ENCODE measurements around the gene C20orf173.

Gene C20orf173

DNA sequence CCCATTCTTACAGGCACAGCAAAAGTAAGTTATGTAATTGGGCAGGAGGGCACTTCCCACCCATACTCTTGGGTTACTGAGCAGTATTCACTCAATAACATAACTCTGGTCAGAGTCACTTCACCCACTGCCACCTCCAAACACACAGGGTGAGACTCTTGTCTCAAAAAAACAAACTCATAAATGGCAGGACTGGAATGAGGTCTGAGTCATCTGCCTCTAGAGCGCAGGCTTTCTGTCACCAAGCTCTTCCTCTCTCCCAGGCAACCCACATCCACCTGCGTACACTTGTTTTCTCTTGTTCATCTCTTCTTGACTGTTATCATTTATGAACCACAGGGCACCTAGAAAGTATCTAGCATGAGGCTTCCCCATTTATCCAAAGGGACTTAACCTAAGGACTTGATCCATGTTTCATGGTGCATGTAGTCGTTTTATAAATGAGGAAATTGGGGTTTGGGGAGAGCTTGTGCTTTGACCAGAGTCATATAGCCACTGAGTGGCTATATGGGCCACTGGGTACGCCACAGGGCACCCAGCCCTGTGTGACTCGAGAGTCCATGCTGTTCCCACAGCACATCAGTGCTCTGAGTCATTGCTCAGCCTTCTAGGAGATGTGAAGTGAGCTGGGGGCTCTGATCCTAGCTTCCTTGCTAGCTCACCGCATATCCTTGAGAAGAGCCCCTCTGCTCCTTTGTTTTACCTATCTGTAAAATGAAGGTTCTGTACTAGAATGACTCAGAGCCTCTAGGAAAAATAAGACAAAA is 22.4 kb downstream of the C20orf173 start:
- no peak for DNase-seq (ENCODE audit: low read depth, low spot score)

DNA sequence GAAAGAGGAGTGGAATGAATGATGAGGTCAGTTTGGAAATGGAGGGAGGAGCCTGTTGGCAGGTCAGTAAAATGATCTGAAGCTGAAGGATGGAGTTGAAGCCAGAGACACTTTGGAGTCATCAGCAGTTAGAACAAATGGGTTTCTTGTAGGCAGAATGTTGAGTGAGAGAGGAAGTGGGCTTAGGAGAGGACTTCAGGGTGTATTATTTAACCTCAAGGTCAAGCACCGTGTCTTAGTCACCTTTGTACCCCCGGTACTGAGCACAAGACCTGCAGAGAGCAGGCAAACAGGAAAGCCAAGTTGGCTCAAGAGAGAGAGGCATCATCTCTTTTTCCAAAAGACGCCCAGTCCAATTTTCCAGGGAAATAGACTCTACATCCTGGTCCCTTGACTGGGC is 23.3 kb downstream of the C20orf173 start:
- DNase-seq (ENCODE audit: low read depth, low spot score), result no peak

DNA sequence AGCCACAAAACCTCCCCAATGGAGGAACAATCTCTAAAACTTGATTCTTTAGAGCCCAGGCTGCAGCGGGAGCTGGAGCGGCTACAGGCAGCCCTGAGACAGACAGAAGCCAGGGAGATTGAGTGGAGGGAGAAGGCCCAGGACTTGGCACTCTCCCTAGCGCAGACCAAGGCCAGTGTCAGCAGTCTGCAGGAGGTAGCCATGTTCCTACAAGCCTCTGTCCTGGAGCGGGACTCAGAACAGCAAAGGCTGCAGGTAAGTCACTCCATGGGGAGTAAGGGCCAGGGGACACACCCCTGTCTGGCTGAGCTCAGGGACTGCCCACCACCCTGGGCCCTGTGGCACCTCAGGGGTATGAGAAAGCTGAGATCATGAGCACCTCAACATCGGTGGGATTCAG is 24.7 kb downstream of the C20orf173 start:
- DNase-seq (ENCODE audit: low read depth, low spot score), result no peak

DNA sequence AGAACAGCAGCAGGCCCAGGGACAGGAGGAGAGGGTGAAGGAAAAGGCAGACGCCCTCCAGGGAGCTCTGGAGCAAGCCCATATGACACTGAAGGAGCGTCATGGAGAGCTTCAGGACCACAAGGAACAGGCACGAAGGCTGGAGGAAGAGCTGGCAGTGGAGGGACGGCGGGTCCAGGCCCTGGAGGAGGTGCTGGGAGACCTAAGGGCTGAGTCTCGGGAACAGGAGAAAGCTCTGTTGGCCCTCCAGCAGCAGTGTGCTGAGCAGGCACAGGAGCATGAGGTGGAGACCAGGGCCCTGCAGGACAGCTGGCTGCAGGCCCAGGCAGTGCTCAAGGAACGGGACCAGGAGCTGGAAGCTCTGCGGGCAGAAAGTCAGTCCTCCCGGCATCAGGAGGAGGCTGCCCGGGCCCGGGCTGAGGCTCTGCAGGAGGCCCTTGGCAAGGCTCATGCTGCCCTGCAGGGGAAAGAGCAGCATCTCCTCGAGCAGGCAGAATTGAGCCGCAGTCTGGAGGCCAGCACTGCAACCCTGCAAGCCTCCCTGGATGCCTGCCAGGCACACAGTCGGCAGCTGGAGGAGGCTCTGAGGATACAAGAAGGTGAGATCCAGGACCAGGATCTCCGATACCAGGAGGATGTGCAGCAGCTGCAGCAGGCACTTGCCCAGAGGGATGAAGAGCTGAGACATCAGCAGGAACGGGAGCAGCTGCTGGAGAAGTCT is 25.5 kb downstream of the C20orf173 start:
- no peak for DNase-seq (ENCODE audit: low read depth, low spot score)

DNA sequence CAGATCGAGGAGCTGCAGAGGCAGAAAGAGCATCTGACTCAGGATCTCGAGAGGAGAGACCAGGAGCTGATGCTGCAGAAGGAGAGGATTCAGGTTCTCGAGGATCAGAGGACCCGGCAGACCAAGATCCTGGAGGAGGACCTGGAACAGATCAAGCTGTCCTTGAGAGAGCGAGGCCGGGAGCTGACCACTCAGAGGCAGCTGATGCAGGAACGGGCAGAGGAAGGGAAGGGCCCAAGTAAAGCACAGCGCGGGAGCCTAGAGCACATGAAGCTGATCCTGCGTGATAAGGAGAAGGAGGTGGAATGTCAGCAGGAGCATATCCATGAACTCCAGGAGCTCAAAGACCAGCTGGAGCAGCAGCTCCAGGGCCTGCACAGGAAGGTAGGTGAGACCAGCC is 26.2 kb downstream of the C20orf173 start:
- no peak for DNase-seq (ENCODE audit: low read depth, low spot score)

DNA sequence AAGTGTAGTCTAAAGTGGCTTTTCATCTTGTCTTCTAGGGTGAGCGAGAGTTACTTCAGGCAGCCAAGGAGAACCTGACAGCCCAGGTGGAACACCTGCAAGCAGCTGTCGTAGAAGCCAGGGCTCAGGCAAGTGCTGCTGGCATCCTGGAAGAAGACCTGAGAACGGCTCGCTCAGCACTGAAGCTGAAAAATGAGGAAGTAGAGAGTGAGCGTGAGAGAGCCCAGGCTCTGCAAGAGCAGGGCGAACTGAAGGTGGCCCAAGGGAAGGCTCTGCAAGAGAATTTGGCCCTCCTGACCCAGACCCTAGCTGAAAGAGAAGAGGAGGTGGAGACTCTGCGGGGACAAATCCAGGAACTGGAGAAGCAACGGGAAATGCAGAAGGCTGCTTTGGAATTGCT is 27.1 kb downstream of the C20orf173 start:
- DNase-seq (ENCODE audit: low read depth, low spot score), result no peak

DNA sequence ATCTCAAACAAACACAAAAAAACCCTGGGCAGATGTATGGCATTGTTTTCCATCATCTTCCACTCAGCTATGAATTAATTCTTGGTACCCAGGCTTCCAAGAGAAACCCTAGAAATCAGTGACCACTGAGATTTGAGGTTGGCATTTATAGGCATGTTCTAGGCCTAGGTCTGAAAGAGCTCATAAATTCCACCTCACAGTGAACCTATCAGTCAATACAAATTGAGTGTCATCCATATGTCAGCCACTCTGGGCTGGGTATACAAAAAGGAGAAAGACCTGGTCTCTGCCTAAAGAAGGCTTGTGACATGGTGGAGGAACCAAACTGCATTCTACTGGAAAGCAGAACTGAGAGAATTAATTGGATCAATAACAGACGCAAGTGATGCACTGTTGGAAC is 30.2 kb downstream of the C20orf173 start:
- DNase-seq (ENCODE audit: low read depth, low spot score), result no peak

DNA sequence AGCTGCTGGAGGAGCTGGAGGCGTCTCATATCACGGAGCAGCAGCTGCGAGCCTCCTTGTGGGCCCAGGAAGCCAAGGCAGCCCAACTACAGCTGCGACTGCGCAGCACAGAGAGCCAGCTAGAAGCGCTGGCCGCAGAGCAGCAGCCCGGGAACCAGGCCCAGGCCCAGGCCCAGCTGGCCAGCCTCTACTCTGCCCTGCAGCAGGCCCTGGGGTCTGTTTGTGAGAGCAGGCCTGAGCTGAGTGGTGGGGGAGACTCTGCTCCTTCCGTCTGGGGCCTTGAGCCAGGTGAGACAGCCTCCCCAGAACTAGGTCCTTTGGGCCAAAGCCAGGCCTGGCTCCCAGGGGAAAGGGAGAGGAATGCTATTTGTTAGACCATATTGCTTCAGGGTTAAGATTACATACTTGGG is 31.7 kb downstream of the C20orf173 start:
- no peak for DNase-seq (ENCODE audit: low read depth, low spot score)

DNA sequence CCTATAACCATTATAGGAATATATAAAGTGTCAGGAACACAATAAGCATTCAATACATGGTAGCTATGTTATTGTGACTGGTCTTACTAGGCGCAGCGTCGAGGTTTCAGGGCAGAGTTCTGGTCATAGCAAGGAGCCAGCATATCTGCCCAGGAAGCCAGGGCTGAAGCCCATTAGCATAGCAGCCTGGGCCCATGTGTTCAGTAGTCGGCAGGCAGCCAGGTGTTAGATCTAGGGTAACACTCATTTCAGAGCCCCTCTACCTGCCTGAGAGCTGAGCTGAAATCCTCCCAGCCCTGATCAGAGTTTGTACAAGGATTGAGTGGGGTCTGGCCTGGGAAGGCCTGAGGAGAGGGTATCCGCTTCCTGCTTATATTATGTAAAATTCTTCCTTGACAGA is 32.1 kb downstream of the C20orf173 start:
- no peak for DNase-seq (ENCODE audit: low read depth, low spot score)

DNA sequence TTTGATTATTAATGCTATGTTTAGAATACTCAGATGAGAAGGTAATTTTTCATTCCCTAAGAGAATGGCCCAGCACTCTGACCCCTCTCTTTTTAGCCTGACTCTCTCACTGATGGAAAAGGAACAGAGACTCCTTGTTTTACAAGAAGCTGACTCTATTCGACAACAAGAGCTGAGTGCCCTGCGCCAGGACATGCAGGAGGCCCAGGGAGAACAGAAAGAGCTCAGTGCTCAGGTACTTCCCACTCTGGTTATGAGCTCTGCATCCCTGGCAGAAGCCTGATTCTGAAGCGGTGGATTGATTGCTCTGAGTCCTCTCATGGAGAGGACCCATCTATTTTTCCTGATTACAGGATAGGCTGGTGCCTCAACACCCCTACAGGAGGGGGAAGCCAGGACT is 33.0 kb downstream of the C20orf173 start:
- no peak for DNase-seq (ENCODE audit: low read depth, low spot score)

DNA sequence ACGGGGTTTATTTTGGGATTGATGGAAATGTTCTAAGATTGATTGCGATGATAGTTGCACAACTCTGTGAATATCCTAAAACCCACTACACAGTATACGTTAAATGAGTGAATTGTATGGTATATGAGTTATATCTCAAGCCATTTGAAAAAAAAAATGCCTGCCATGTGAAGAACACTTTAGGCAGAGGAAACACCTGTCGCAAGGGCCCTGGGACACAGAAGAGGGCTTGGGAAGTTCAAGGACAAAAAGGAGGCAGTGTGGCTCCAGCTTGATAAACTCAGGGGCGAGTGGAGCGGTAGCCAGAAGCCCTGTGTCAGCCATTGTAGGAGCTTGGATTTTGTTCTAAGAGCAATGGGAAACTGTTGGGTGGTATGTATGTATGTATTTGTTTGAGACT is 37.1 kb downstream of the C20orf173 start:
- DNase-seq (ENCODE audit: low read depth, low spot score), result no peak

DNA sequence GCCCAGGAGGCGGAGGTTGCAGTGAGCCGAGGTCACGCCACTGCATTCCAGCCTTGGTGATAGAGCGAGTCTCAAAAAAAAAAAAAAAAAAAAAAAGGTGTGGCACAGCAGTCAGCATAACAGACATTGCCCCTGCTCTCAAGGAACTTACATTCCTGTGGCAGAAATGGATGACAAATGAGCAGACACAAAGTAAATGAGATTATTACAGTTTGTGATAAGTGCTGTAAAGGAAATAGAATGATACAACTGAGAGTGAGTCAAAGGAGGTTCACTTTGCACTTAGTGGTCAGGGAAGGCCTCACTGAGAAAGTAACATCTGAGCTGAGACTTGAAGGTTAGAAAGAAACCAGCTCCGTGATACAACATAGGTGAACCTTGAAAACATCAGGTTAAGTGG is 37.6 kb downstream of the C20orf173 start:
- no peak for DNase-seq (ENCODE audit: low read depth, low spot score)

DNA sequence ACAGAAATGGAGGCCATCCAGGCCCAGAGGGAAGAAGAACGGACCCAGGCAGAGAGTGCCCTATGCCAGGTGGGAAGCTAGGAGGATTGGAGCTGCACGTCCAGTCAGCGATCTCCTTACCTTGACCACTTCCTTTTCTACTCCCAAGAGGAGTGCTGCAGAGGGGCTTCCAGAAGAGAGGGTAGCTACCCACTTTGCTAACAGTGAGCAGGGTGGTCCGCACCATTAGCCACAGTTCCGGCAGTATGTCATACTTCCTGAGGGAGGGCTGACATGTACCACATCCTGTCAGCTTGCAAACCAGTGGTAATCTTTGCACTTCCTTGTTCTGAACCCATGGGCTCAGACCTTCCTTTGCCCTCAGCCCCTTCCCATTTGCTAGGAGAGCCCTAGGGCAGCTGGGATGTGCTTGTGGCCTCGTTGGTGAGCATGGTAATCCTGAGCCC is 38.7 kb downstream of the C20orf173 start:
- no peak for DNase-seq (ENCODE audit: low read depth, low spot score)

DNA sequence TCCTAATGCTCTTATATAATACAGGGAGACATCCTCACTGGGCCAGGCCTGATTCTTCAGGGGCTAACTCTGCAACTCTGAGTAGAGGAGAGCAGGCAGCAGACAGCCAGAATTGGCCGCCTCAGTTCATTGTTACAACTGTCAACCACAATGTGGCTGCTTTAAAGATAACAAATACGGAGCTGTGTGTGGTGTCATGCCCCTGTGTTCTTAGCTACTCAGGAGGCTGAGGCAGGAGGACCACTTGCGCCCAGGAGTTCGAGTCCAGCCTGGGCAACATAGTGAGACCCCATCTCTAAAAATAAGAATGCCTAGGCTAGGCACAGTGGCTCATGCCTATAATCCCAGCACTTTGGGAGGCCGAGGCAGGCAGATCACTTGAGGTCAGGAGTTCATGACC is 39.7 kb downstream of the C20orf173 start:
- no peak for DNase-seq (ENCODE audit: low read depth, low spot score)

DNA sequence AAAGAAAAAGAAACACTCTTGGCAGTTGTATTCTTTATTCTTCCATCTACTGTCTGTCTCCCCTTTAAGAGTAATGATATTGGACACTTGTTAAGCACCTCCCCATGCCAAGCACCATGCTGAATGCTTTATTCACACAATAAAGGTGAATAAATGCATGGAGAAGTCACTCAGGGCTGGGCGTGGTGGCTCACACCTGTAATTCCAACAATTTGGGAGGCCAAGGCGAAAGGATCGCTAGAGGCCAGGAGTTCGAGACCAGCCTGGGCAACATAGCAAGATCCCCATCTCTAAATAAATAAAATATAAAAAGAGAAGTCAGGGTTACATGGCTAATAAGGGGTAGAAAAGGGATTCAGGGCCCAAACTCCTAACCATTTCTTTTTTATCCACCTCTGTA is 42.0 kb downstream of the C20orf173 start:
- DNase-seq (ENCODE audit: low read depth, low spot score), result no peak

DNA sequence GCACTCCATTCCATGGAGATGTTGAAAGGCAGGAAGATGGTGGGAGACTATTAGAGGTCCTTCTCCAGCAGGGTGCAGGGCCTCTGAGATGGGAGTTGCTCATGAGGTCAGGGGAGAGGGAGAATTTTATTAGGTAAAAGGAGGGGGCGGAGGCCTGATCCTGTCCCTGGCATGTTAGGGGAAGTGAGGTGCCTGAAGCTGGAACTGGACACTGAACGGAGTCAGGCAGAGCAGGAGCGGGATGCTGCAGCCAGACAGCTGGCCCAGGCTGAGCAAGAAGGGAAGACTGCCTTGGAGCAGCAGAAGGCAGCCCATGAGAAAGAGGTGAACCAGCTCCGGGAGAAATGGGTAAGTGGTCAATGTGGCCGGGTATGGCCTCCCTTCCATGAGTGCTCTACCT is 49.7 kb downstream of the C20orf173 start:
- no peak for DNase-seq (ENCODE audit: low read depth, low spot score)

DNA sequence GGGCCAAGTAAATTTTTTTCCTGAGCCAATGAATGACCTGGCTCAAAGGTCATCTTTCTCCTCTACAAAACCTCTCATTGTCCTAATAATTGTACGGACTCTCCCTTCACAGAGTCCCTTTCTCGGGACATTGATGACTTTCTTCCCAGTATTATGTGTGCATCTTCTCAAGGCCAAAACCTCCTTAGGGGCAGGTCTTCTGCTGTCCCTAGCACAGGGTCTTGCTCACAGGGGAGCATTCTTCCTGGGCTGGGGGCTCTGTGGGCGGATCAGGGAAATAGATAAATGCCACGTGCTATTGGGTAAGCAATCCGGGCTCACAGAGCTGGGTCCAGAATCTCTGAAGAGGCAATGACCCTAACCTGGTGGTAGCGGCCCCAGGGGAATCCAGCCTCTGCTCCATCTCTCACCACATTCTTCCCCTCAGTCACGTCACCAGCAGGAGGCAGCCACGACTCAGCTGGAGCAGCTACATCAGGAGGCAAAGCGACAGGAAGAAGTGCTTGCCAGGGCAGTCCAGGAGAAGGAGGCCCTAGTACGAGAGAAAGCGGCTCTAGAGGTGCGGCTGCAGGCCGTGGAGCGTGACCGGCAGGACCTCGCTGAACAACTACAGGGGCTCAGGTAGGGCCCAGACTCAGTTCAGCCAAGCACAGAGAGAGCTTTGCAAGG is 50.5 kb downstream of the C20orf173 start:
- peak; percentile 69 for DNase-seq (ENCODE audit: low read depth, low spot score)

All from ELF-1 (cell line).